ENCODE results near the gene HIRA. TPM values are rescaled to one million over a fixed set of nuclear protein-coding genes. Genes with fewer than 3 reads are reported as not detected.

Gene HIRA
- total RNA-seq, 2 donors from 2014 or later: 30.7 to 36.6 TPM

DNA sequence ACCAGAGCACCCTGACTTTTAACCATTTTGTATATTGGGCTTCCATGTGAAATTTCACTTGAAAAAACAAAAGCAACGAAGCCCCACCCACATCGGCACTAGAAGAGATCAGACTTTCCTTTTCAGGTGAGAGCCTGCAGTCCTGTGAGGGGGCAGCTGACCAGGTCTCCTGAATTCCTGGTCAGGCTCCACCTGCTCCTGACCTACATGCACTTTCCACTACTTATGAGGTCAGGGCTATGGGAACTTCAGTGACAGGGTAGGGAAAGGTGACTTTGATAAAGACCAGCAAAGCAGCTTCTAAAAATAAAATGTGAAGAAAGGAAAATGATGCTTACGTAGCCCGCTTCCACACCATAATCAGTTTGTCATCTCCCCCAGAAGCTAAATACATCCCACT lies 24.7 kb downstream of the HIRA start:
- H3K27me3 Mint-ChIP-seq (ENCODE audit: low read depth): no peaks in the 10 kb centered on the region
- H3K9me3 Mint-ChIP-seq: no peaks in the 10 kb centered on the region
- DNase-seq (no peak), ATAC-seq (replicated peaks in 1 of 2) (no peak)
- H3K4me3 Mint-ChIP-seq: no peak overlapping the region
- peak overlapping the region; percentile 80 for H3K27ac Mint-ChIP-seq
- H3K36me3 Mint-ChIP-seq (ENCODE audit: insufficient read depth in 2 of 2): peaks cover 9 to 10% of the 10 kb centered on the region in 2 donors
- H3K4me1 Mint-ChIP-seq (ENCODE audit: low read depth): peaks cover 7% of the 10 kb centered on the region

DNA sequence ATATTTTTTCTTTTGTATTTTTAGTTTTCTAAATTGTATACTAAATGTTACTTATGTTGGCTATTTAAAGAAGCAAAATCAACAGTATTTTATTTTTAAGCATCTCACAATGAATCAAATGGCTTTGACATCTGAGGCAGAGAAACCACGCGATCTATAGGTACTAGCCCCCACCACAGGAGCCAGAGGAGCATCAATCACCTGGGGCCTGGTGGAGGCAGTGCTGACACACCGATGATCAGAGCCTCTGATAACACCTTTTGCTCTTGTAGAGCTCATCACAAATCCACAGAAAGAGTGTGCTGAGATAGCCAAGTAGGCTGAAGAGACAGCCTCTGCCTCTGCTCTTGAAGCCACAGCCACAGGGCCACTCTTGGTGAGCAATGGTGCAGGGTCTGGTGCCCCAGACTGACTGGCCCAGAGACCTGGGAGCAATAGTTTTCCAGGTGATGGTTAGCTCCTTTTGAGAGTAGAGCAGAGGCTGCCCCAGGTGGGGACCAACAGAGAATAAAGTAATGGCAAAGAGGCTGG lies 25.2 kb downstream of the HIRA start:
- ATAC-seq (replicated peaks in 1 of 2) (no peak), DNase-seq (no peak)
- Mint-ChIP-seq H3K27me3 (ENCODE audit: low read depth) (no peaks in the 10 kb centered on the region), H3K4me3 (no peak overlapping the region), H3K27ac (no peak overlapping the region), H3K4me1 (ENCODE audit: low read depth) (peaks cover 5% of the 10 kb centered on the region), H3K36me3 (ENCODE audit: insufficient read depth in 2 of 2) (peaks cover 9 to 10% of the 10 kb centered on the region in 2 donors), H3K9me3 (no peaks in the 10 kb centered on the region)

DNA sequence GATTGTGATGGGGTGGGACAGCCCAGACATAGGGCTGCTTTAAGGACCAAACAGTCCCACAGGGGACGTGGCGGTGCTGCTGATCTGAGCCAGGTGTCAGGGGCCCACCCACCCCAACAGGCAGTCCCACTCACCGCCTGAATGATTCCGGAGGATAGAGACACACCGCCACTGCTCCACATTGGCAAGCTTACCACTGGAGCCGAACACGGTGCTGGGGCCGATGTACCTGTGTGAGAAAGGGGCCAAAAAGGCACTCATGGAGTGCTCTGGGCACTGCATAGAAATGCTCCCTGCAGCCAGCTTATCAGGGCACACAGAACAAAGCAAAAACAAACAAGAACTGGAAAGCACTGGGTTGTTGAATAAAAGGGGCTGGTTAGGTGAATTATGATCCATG lies 25.9 kb downstream of the HIRA start:
- no peak overlapping the region for H3K4me3 Mint-ChIP-seq
- ATAC-seq (replicated peaks in 1 of 2) (no peak), DNase-seq (no peak)
- no peaks in the 10 kb centered on the region for H3K9me3 Mint-ChIP-seq
- peaks cover 5% of the 10 kb centered on the region for H3K4me1 Mint-ChIP-seq (ENCODE audit: low read depth)
- peaks cover 10 to 11% of the 10 kb centered on the region in 2 donors for H3K36me3 Mint-ChIP-seq (ENCODE audit: insufficient read depth in 2 of 2)
- H3K27ac Mint-ChIP-seq: no peak overlapping the region
- H3K27me3 Mint-ChIP-seq (ENCODE audit: low read depth): no peaks in the 10 kb centered on the region

DNA sequence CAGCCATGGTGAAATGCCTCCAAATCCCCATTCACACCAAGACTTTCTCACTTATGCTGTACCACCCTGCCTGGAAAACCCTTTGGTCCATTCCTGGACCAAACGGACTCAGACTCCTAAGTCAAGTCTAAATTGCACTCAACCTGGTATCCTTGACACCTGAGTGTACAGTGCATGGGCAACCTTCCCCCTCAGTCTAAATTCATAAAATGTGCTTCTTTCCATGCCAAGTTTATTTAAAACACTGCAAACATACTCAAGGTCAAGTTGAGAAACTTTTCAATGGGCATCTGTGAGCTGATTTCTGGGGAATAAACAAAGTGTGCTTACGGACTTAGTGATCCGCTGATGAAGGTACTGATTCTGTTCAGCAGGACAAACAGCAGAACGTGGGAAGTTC lies 26.4 kb downstream of the HIRA start:
- no peak overlapping the region for H3K27ac Mint-ChIP-seq
- no peak overlapping the region for H3K4me3 Mint-ChIP-seq
- H3K4me1 Mint-ChIP-seq (ENCODE audit: low read depth): peaks cover 5% of the 10 kb centered on the region
- peaks cover 10 to 11% of the 10 kb centered on the region in 2 donors for H3K36me3 Mint-ChIP-seq (ENCODE audit: insufficient read depth in 2 of 2)
- no peaks in the 10 kb centered on the region for H3K27me3 Mint-ChIP-seq (ENCODE audit: low read depth)
- DNase-seq: no peak
- no peak for ATAC-seq (replicated peaks in 1 of 2)
- no peaks in the 10 kb centered on the region for H3K9me3 Mint-ChIP-seq

DNA sequence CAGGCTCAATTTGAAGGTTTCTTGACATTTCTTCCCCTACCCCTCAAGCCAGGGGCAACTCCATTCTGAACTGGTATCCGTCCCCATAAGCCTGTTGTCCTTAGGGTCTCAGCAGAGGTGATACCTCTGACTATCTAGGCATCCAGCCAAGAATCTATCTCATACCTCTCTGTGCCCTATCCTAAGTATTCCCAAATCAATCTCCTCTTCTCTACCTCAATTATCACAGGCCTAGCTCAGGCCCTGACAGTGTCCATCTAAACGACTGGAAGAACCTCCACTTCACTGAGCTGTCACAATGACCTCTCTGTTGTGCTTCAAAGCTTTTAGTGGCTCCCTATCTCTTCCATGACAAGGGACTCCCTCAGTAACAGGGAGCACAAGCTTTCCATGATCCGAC lies 26.9 kb downstream of the HIRA start:
- DNase-seq: no peak
- Mint-ChIP-seq H3K4me3 (no peak overlapping the region), H3K27me3 (ENCODE audit: low read depth) (no peaks in the 10 kb centered on the region), H3K27ac (no peak overlapping the region), H3K36me3 (ENCODE audit: insufficient read depth in 2 of 2) (peaks cover 10 to 11% of the 10 kb centered on the region in 2 donors), H3K9me3 (no peaks in the 10 kb centered on the region), H3K4me1 (ENCODE audit: low read depth) (peaks cover 5% of the 10 kb centered on the region)
- no peak for ATAC-seq (replicated peaks in 1 of 2)

DNA sequence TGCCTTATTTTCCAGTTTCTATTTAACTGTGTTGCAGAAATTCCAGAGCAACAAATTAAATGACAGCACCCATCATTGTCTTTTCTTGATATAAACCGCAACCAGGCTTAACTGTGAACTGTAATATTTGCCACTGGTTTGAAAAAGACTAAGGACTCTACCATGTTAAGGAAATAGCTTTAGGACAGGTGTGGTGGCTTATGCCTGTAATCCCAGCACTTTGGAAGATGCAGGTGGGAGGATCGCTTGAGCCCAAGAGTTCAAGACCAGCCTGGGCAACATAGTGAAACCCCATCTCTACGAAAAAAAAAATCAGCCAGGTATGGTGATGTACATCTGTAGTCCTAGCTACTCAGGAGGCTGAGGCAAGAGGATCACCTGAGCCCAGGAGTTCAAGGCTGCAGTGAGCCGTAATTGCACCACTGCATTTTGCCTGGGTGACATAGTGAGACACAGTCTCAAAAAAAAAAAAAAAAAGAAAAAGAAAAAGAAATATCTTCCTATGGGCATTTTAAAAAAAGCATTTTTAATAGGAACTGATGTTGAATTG lies 28.8 kb downstream of the HIRA start:
- DNase-seq (no peak), ATAC-seq (replicated peaks in 1 of 2) (no peak)
- no peak overlapping the region for H3K27ac Mint-ChIP-seq
- H3K27me3 Mint-ChIP-seq (ENCODE audit: low read depth): no peaks in the 10 kb centered on the region
- H3K36me3 Mint-ChIP-seq (ENCODE audit: insufficient read depth in 2 of 2): peaks cover 10 to 14% of the 10 kb centered on the region in 2 donors
- no peaks in the 10 kb centered on the region for H3K9me3 Mint-ChIP-seq
- H3K4me3 Mint-ChIP-seq: no peak overlapping the region
- peaks cover 5% of the 10 kb centered on the region for H3K4me1 Mint-ChIP-seq (ENCODE audit: low read depth)

DNA sequence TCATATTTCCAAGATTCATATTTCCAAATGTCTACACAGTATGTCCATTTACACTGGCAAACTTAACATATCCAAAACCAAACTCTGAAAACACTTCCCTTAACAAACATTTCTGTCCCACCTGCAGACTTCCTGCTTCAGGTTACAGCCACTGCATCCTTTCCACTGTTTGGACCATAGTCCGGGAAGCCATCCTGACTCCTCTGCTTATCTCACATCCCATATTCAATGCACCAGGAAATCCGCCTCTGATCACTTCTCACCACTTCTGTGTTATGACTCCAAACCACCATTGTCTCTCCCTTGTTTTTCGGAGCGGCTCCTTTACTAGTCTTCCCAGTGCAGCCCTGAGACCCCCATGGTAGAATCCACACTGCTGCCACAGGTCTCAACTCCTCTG lies 30.1 kb downstream of the HIRA start:
- Mint-ChIP-seq H3K4me3 (no peak overlapping the region), H3K4me1 (ENCODE audit: low read depth) (peaks cover 5% of the 10 kb centered on the region), H3K27ac (no peak overlapping the region), H3K27me3 (ENCODE audit: low read depth) (no peaks in the 10 kb centered on the region), H3K36me3 (ENCODE audit: insufficient read depth in 2 of 2) (peaks cover 10 to 14% of the 10 kb centered on the region in 2 donors), H3K9me3 (no peaks in the 10 kb centered on the region)
- ATAC-seq (replicated peaks in 1 of 2) (no peak), DNase-seq (no peak)

DNA sequence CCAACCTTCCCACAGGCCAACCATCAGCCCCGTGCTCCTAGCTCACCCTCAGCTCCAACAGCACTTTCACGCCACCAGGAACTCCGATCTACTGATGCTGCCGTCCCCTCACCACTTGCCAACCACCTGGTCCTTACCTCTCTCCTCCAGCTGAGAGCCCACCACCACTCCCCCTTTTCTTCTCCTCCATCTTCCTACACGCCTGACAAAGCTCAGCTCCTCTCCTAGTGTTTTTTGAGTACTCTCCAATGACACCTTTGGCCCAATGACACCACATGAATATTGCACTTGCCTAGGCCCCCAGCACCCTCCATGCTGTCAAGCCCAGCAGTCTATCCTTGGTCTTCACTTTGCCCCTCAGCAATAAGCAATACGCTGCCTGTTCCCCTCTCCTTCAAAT lies 30.7 kb downstream of the HIRA start:
- Mint-ChIP-seq H3K4me1 (ENCODE audit: low read depth) (peaks cover 5% of the 10 kb centered on the region), H3K27me3 (ENCODE audit: low read depth) (no peaks in the 10 kb centered on the region), H3K27ac (no peak overlapping the region), H3K9me3 (no peaks in the 10 kb centered on the region), H3K4me3 (no peak overlapping the region), H3K36me3 (ENCODE audit: insufficient read depth in 2 of 2) (peaks cover 10 to 14% of the 10 kb centered on the region in 2 donors)
- DNase-seq: no peak
- no peak for ATAC-seq (replicated peaks in 1 of 2)

DNA sequence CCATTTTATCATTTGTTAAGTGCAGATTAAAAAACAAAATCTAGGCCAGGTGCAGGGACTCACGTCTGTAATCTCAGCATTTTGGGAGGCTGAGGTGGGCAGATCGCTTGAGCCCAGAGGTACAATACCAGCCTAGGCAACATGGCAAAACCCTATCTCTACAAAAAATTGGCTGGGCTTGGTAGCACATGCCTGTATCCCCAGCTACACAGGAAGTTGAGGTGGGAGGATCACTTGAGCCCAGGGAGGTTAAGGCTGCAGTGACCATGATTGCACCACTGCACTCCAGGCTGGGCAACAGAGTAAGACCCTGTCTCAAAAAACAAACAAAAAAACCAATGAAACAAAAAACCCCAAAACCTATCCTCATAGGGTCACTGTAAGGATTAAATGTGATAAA lies 32.9 kb downstream of the HIRA start:
- no peak for ATAC-seq (replicated peaks in 1 of 2)
- no peak overlapping the region for H3K4me3 Mint-ChIP-seq
- H3K36me3 Mint-ChIP-seq (ENCODE audit: insufficient read depth in 2 of 2): peaks cover 3 to 16% of the 10 kb centered on the region in 2 donors
- no peaks in the 10 kb centered on the region for H3K9me3 Mint-ChIP-seq
- no peak for DNase-seq
- no peaks in the 10 kb centered on the region for H3K27me3 Mint-ChIP-seq (ENCODE audit: low read depth)
- H3K4me1 Mint-ChIP-seq (ENCODE audit: low read depth): peaks cover 5% of the 10 kb centered on the region
- H3K27ac Mint-ChIP-seq: no peak overlapping the region

DNA sequence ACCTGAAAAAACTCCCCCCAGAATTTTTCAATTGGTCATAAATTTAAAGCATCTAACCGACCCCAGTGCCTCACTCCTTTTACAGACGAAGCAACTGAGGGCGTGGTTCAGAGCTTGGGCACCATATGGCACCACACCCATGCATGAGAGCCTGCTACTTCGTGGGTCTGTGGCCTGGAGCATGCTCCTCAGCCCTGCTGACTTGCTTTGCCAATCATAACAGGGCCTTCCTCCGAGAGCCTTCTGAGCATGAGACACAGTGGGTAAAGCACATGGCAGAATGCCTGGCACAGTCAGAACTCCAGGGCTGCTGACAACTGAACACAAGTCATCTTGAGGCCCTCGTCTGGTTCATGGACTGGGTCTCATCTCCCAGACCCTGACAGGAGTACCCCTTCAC lies 33.3 kb downstream of the HIRA start:
- no peaks in the 10 kb centered on the region for H3K9me3 Mint-ChIP-seq
- H3K36me3 Mint-ChIP-seq (ENCODE audit: insufficient read depth in 2 of 2): peaks cover 3 to 16% of the 10 kb centered on the region in 2 donors
- no peak overlapping the region for H3K27ac Mint-ChIP-seq
- no peaks in the 10 kb centered on the region for H3K27me3 Mint-ChIP-seq (ENCODE audit: low read depth)
- H3K4me3 Mint-ChIP-seq: no peak overlapping the region
- H3K4me1 Mint-ChIP-seq (ENCODE audit: low read depth): peaks cover 5% of the 10 kb centered on the region
- DNase-seq (no peak), ATAC-seq (replicated peaks in 1 of 2) (no peak)

DNA sequence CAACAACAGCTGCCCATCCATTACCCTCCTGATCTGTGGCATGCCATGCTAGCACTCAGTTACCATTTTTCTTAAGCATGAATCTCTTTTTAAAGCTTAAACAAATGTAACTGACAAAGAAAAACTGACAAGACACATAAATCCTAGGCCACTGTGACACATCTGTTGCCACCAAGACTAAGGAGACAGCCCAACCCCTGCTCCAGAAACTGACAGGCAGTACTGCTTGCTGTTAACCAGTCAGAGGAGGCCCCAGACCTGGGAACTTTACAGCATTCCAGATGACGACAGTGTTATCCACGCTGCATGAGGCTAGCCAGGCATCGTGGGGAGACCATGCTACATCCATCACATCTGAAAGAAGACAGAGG lies 33.8 kb downstream of the HIRA start:
- DNase-seq: no peak
- H3K4me1 Mint-ChIP-seq (ENCODE audit: low read depth): peaks cover 5% of the 10 kb centered on the region
- H3K27ac Mint-ChIP-seq: no peak overlapping the region
- H3K4me3 Mint-ChIP-seq: no peak overlapping the region
- H3K9me3 Mint-ChIP-seq: no peaks in the 10 kb centered on the region
- H3K27me3 Mint-ChIP-seq (ENCODE audit: low read depth): no peaks in the 10 kb centered on the region
- H3K36me3 Mint-ChIP-seq (ENCODE audit: insufficient read depth in 2 of 2): peaks cover 3 to 16% of the 10 kb centered on the region in 2 donors
- no peak for ATAC-seq (replicated peaks in 1 of 2)

DNA sequence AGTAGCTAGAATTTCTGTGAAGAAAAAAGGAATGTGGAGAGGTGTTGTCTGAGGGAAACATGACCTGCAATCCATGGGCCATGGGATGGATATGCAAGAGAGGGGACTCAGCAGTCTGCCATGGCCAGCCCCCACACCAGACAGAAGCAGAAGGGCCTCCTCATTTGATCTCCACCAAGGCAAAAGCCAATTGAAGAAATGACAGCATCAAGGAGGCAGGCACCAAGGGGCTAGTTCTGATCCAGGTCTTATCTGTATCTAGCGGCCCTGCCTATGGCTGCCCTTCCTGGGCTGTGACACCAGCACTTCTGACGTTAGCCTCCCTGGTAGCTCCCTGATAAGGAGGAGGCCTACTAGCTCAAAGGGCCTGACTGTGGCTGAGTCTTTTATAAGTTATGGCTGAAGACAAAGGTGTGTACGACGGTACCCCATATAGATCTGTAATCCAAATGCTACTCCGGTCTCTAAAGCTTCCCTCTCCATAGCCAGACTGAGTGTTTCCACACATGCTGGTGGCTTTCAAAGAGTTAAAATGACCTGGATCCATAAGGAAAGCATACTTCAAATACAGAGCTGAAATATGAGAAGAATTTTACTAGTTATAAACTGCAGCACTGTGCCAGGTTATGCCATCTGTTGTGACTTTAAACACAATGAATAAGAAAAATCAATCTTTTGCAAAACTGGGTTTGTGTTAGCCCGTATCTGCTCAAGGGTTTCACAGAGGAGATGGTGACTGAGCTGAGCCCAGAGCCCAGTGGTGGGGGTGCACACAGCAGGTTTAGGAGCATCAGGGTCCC lies 34.4 kb downstream of the HIRA start:
- H3K4me1 Mint-ChIP-seq (ENCODE audit: low read depth): peaks cover 5% of the 10 kb centered on the region
- ATAC-seq (replicated peaks in 1 of 2): no peak
- H3K4me3 Mint-ChIP-seq: no peak overlapping the region
- no peak overlapping the region for H3K27ac Mint-ChIP-seq
- H3K27me3 Mint-ChIP-seq (ENCODE audit: low read depth): no peaks in the 10 kb centered on the region
- H3K36me3 Mint-ChIP-seq (ENCODE audit: insufficient read depth in 2 of 2): peaks cover 3 to 13% of the 10 kb centered on the region in 2 donors
- H3K9me3 Mint-ChIP-seq: no peaks in the 10 kb centered on the region
- DNase-seq: no peak

DNA sequence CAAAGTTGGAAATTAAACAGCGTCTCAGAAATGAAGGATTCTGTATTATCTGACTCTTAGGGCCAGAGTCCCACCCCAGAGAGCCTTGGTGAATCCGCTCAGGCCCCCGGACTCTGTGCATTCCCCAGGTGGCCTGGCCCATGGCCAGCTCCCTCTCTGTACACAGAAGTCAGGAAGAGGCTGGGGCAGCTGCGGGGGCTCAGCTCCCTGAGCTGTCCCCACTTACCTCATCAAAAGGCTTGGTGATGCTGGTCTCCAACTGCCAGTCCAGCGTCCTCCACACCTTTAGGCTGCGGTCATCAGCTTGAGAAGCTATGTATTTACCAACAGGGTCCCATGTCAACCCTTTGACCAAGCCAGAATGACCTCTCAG lies 35.0 kb downstream of the HIRA start:
- no peak for DNase-seq
- no peaks in the 10 kb centered on the region for H3K27me3 Mint-ChIP-seq (ENCODE audit: low read depth)

DNA sequence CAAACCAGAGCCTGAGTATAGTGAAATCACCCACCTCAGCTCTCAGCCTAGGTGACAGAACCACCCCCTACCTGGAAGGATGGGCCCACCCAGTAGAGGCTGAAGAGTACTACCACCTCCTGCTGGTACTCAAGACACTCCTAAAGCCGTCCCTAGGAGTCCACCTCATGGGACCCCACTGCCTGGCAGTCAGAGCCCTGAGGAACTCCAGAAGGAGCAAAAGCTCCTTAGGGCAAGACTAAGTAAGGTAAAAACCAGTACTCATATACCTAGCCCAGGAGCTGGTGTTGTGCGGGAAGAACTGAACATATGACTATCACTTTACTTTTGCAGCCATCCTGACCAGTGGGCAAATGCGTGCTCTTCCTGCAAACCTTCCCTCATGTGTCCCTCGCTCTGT lies 36.3 kb downstream of the HIRA start:
- peaks cover 5 to 13% of the 10 kb centered on the region in 2 donors for H3K36me3 Mint-ChIP-seq (ENCODE audit: insufficient read depth in 2 of 2)
- no peaks in the 10 kb centered on the region for H3K9me3 Mint-ChIP-seq
- H3K27ac Mint-ChIP-seq: no peak overlapping the region
- no peak for DNase-seq
- no peak overlapping the region for H3K4me3 Mint-ChIP-seq
- no peak for ATAC-seq (replicated peaks in 1 of 2)
- H3K4me1 Mint-ChIP-seq (ENCODE audit: low read depth): no peaks in the 10 kb centered on the region
- no peaks in the 10 kb centered on the region for H3K27me3 Mint-ChIP-seq (ENCODE audit: low read depth)

More for the DNA sequence above, 35.0 kb downstream of the HIRA start:
- Mint-ChIP-seq H3K36me3 (ENCODE audit: insufficient read depth in 2 of 2) (peaks cover 2 to 12% of the 10 kb centered on the region in 2 donors), H3K9me3 (no peaks in the 10 kb centered on the region), H3K4me3 (no peak overlapping the region), H3K4me1 (ENCODE audit: low read depth) (no peaks in the 10 kb centered on the region), H3K27ac (no peak overlapping the region)
- no peak for ATAC-seq (replicated peaks in 1 of 2)

All from activated T-cell treated with anti-CD3 and anti-CD28 coated beads, Interleukin-2, amount 50 U/mL, for 72 hours (primary cell).